Common myeloid progenitor, CD34-positive (primary cell): ENCODE data around the gene DNAJA3.

Experiments
- CTCF ChIA-PET: fragments of 350-600 bp; sonication (Branson Sonifier 250); formaldehyde crosslinking; loops from one replicate; lab custom pipeline; 2021; ENCODE audit warnings: antibody characterized with exemption; lab: Charles Lee
- POLR2A ChIA-PET: fragments of 350-600 bp; sonication (Branson Sonifier 250); formaldehyde crosslinking; loops from one replicate; lab custom pipeline; 2021; ENCODE audit warnings: antibody characterized with exemption; lab: Charles Lee
- DNase-seq, 3 donors: peaks; one replicate each; pipeline versions ENCODE4 v3.0.0 to v3.0.0-alpha.2; 2013
- H3K27ac ChIP-seq, 2 experiments: 1 replicate in 1 of 2; 2 replicates in 1 of 2; pipeline ENCODE4 v1.7.0; 2013; ENCODE audit warnings: inconsistent platforms in 2 of 2, low read length in 2 of 2, mild to moderate bottlenecking in 2 of 2, low read depth in 1 of 2, moderate library complexity in 1 of 2; ENCODE audit not compliant: severe bottlenecking in 2 of 2, insufficient read depth in 1 of 2, poor library complexity in 1 of 2
- H3K27me3 ChIP-seq, 5 experiments: replicated peaks in 2 of 5; 1 replicate in 3 of 5; 2 replicates in 2 of 5; pipeline versions ENCODE4 v1.6.1 to v1.7.0; 2013; ENCODE audit warnings: low read length in 4 of 5, mild to moderate bottlenecking in 2 of 5, moderate library complexity in 2 of 5, inconsistent platforms in 1 of 5; ENCODE audit not compliant: insufficient read depth in 5 of 5, control insufficient read depth in 4 of 5
- H3K36me3 ChIP-seq, 4 experiments: 1 replicate in 2 of 4; 2 replicates in 2 of 4; pipeline versions ENCODE4 v1.6.1 to v1.7.0; 2013; ENCODE audit warnings: low read length in 3 of 4, control low read depth in 1 of 4, mild to moderate bottlenecking in 1 of 4; ENCODE audit not compliant: control insufficient read depth in 4 of 4, insufficient read depth in 4 of 4
- H3K4me1 ChIP-seq, 4 experiments: 1 replicate in 3 of 4; 2 replicates in 1 of 4; pipeline versions ENCODE4 v1.6.1 to v1.7.1; 2013; ENCODE audit warnings: low read length in 3 of 4, mild to moderate bottlenecking in 3 of 4, control low read depth in 1 of 4, inconsistent platforms in 1 of 4, moderate library complexity in 1 of 4; ENCODE audit not compliant: control insufficient read depth in 4 of 4, insufficient read depth in 4 of 4; ENCODE audit errors: control extremely low read depth in 1 of 4
- H3K4me3 ChIP-seq, 7 experiments: 1 replicate in 4 of 7; 2 replicates in 3 of 7; pipeline versions ENCODE4 v1.5.1 to v1.7.0; 2013; ENCODE audit warnings: mild to moderate bottlenecking in 7 of 7, low read length in 6 of 7, moderate library complexity in 6 of 7, inconsistent platforms in 2 of 7, low read depth in 2 of 7, control low read depth in 1 of 7; ENCODE audit not compliant: insufficient read depth in 4 of 7, control insufficient read depth in 1 of 7; ENCODE audit errors: extremely low read depth in 1 of 7
- H3K9me3 ChIP-seq, 5 experiments: 1 replicate in 4 of 5; 2 replicates in 1 of 5; pipeline versions ENCODE4 v1.6.1 to v1.7.1; 2013; ENCODE audit warnings: low read length in 4 of 5, mild to moderate bottlenecking in 2 of 5, inconsistent platforms in 1 of 5, low read depth in 1 of 5, moderate library complexity in 1 of 5; ENCODE audit not compliant: control insufficient read depth in 4 of 5, insufficient read depth in 2 of 5; ENCODE audit errors: control extremely low read depth in 1 of 5
- WGBS: methylation state at CpG from one replicate; pipeline ENCODE4 v1.1.5; 2013; ENCODE audit not compliant: insufficient coverage; 5-methylcytosine and 5-hydroxymethylcytosine counted together

The DNAJA3 gene

GRCh38 chr16:4388271-4389021, 37.2 kb upstream of the DNAJA3 start:
- H3K4me3 ChIP-seq = no peak overlapping the region
- ChIA-PET POLR2A (interaction anchor here (1.3 kb wide), 1 partner anchor 29 kb away, joined by 4 read pairs; no protein-coding TSS in a partner anchor), CTCF (interaction anchor here (12.2 kb wide), 1 partner anchor 14 kb away, joined by 112 read pairs; no protein-coding TSS in a partner anchor)
- DNase-seq = no peak
- peaks cover 16 to 86% (median 53%) of the 10 kb centered on the region in 4 experiments for H3K36me3 ChIP-seq
- no peaks in the 10 kb centered on the region for H3K27me3 ChIP-seq
- H3K27ac ChIP-seq = no peak overlapping the region
- WGBS = 96% methylated on average over 17 of the region's 19 CpGs
- peaks cover 0 to 4% (median 0%) of the 10 kb centered on the region in 4 experiments for H3K4me1 ChIP-seq
- no peaks in the 10 kb centered on the region for H3K9me3 ChIP-seq

- Histone ChIP-seq H3K4me3 (no peak overlapping the region), H3K4me1 (peaks cover 0 to 4% (median 0%) of the 10 kb centered on the region in 4 experiments), H3K27me3 (no peaks in the 10 kb centered on the region), H3K9me3 (no peaks in the 10 kb centered on the region), H3K27ac (no peak overlapping the region), H3K36me3 (peaks cover 16 to 79% (median 49%) of the 10 kb centered on the region in 4 experiments)
- 95% methylated on average over 22 of the region's 27 CpGs for WGBS
- ChIA-PET POLR2A (interaction anchor here (0.6 kb wide), 1 partner anchor 24 kb away, joined by 5 read pairs; no protein-coding TSS in a partner anchor), CTCF (interaction anchor here (0.7 to 12.2 kb wide), 5 partner anchors 11 to 186 kb away, joined by 3 to 112 read pairs (median 6); no protein-coding TSS in a partner anchor)
- DNase-seq = no peak
These were observed 36.4 kb upstream of the DNAJA3 start for GRCh38 chr16:4389051-4389955.

- H3K36me3 ChIP-seq = peaks cover 18 to 81% (median 52%) of the 10 kb centered on the region in 4 experiments
- H3K27ac ChIP-seq = no peak overlapping the region
- no peaks in the 10 kb centered on the region for H3K4me1 ChIP-seq
- no peak for DNase-seq
- no peaks in the 10 kb centered on the region for H3K9me3 ChIP-seq
- POLR2A ChIA-PET = interaction anchor here (0.6 kb wide), 1 partner anchor 25 kb away, joined by 5 read pairs; no protein-coding TSS in a partner anchor
- CTCF ChIA-PET = interaction anchor here (0.7 to 12.2 kb wide), 7 partner anchors 12 to 185 kb away, joined by 3 to 112 read pairs (median 5); partner anchors contain the start of gene VASN
- H3K27me3 ChIP-seq = no peaks in the 10 kb centered on the region
- 90% methylated on average over 13 of the region's 18 CpGs for WGBS
- no peak overlapping the region for H3K4me3 ChIP-seq
These were observed 35.1 kb upstream of the DNAJA3 start for GRCh38 chr16:4390266-4391260.

- H3K36me3 ChIP-seq = peaks cover 18 to 78% (median 48%) of the 10 kb centered on the region in 4 experiments
- no peak overlapping the region for H3K4me3 ChIP-seq
- H3K27me3 ChIP-seq = no peaks in the 10 kb centered on the region
- DNase-seq = no peak
- 97% methylated on average over 11 of the region's 22 CpGs for WGBS
- no peaks in the 10 kb centered on the region for H3K9me3 ChIP-seq
- ChIA-PET POLR2A (no interaction called here), CTCF (interaction anchor here (0.6 to 12.2 kb wide), 6 partner anchors 10 to 133 kb away, joined by 3 to 112 read pairs (median 4); no protein-coding TSS in a partner anchor)
- no peaks in the 10 kb centered on the region for H3K4me1 ChIP-seq
- no peak overlapping the region for H3K27ac ChIP-seq
These were observed 33.9 kb upstream of the DNAJA3 start for GRCh38 chr16:4391631-4392381.

GRCh38 chr16:4392382-4393239, 33.1 kb upstream of the DNAJA3 start:
- DNase-seq = no peak
- no peak overlapping the region for H3K27ac ChIP-seq
- H3K36me3 ChIP-seq = peaks cover 17 to 72% (median 46%) of the 10 kb centered on the region in 4 experiments
- WGBS = 93% methylated on average over 19 of the region's 27 CpGs
- H3K27me3 ChIP-seq = no peaks in the 10 kb centered on the region
- no peaks in the 10 kb centered on the region for H3K4me1 ChIP-seq
- ChIA-PET POLR2A (no interaction called here), CTCF (interaction anchor here (0.6 to 12.2 kb wide), 5 partner anchors 10 to 133 kb away, joined by 3 to 112 read pairs (median 4); no protein-coding TSS in a partner anchor)
- no peak overlapping the region for H3K4me3 ChIP-seq
- H3K9me3 ChIP-seq = no peaks in the 10 kb centered on the region
